Prostate gland (tissue), 2 donors: Measurements from ENCODE around the gene NAA40.

Experiments used
- CTCF ChIP-seq, 4 experiments: fragments of 200-600 bp in 2 of 4; fragments of 450-650 bp in 2 of 4; sonication (generic) in 2 of 4; IDR thresholded peaks; 1 replicate in 3 of 4; 2 replicates in 1 of 4; pipeline ENCODE4 v1.5.1; 2016 to 2019; ENCODE audit warnings: antibody characterized with exemption in 4 of 4, mild to moderate bottlenecking in 2 of 4, moderate library complexity in 2 of 4
- POLR2A ChIP-seq: fragments of 450-650 bp; IDR thresholded peaks from one replicate; pipeline ENCODE4 v1.6.1; 2016; ENCODE audit warnings: antibody characterized with exemption, mild to moderate bottlenecking
- POLR2AphosphoS5 ChIP-seq: sonication (generic); formaldehyde crosslinking; IDR thresholded peaks from one replicate; pipeline ENCODE4 v1.6.1; 2017; ENCODE audit warnings: antibody characterized with exemption

GRCh38 chr11:63911440-63911839 lies 27.4 kb upstream of the NAA40 start:
- no peak for TF ChIP-seq POLR2AphosphoS5
- no peak for TF ChIP-seq CTCF (IDR thresholded peaks at IDR 0.05)
- TF ChIP-seq POLR2A = no peak
